Parathyroid adenoma (tissue), 2 donors: ENCODE results near the gene CAMK1D.

ENCODE experiments used
- H2AFZ ChIP-seq: fragments of 300-600 bp; sonication (generic); one replicate; pipeline ENCODE4 v1.7.0; 2017; ENCODE audit warnings: antibody characterized with exemption, mild to moderate bottlenecking
- H3K27ac ChIP-seq: fragments of 300-600 bp; sonication (generic); one replicate; pipeline ENCODE4 v1.7.0; 2017
- H3K27me3 ChIP-seq: fragments of 300-600 bp; sonication (generic); one replicate; pipeline ENCODE4 v1.7.0; 2017; ENCODE audit warnings: low read length; ENCODE audit not compliant: control insufficient read depth, insufficient read depth
- H3K36me3 ChIP-seq: fragments of 300-600 bp; sonication (generic); one replicate; pipeline ENCODE4 v1.7.0; 2017; ENCODE audit warnings: low read length; ENCODE audit not compliant: control insufficient read depth, insufficient read depth
- H3K4me1 ChIP-seq: fragments of 300-600 bp; sonication (generic); one replicate; pipeline ENCODE4 v1.7.0; 2017; ENCODE audit warnings: control low read depth
- H3K4me2 ChIP-seq: fragments of 300-600 bp; sonication (generic); one replicate; pipeline ENCODE4 v1.7.0; 2017; ENCODE audit warnings: low read length
- H3K4me3 ChIP-seq: fragments of 300-600 bp; sonication (generic); one replicate; pipeline ENCODE4 v1.7.0; 2017; ENCODE audit warnings: low read depth, low read length
- H3K79me2 ChIP-seq: fragments of 300-600 bp; sonication (generic); one replicate; pipeline ENCODE4 v1.7.0; 2017; ENCODE audit warnings: control low read depth
- H3K9ac ChIP-seq: fragments of 300-600 bp; sonication (generic); one replicate; pipeline ENCODE4 v1.7.0; 2017; ENCODE audit warnings: mild to moderate bottlenecking
- H3K9me3 ChIP-seq: fragments of 300-600 bp; sonication (generic); one replicate; pipeline ENCODE4 v1.7.0; 2017; ENCODE audit warnings: low read length; ENCODE audit not compliant: control insufficient read depth
- CTCF ChIP-seq: fragments of 300-600 bp; sonication (generic); IDR thresholded peaks from one replicate; pipeline ENCODE4 v1.7.0; 2017; ENCODE audit warnings: antibody characterized with exemption, mild to moderate bottlenecking
- donor health status: primary hyperparathyroidism.

Gene CAMK1D

GRCh38 chr10:12448729-12449391, 99.5 kb downstream of the CAMK1D start:
- Histone ChIP-seq H3K79me2 (no peaks in the 10 kb centered on the region), H3K9me3 (no peaks in the 10 kb centered on the region), H3K4me1 (no peaks in the 10 kb centered on the region), H3K4me2 (no peak overlapping the region), H3K27ac (no peak overlapping the region), H2AFZ (no peak overlapping the region), H3K27me3 (no peaks in the 10 kb centered on the region), H3K36me3 (no peaks in the 10 kb centered on the region), H3K9ac (no peak overlapping the region), H3K4me3 (no peak overlapping the region)
- TF ChIP-seq CTCF, result no peak

- Histone ChIP-seq H3K4me2 (no peak overlapping the region), H3K36me3 (no peaks in the 10 kb centered on the region), H3K27ac (no peak overlapping the region), H3K27me3 (no peaks in the 10 kb centered on the region), H3K4me1 (no peaks in the 10 kb centered on the region), H3K79me2 (no peaks in the 10 kb centered on the region), H2AFZ (no peak overlapping the region), H3K4me3 (no peak overlapping the region), H3K9me3 (no peaks in the 10 kb centered on the region), H3K9ac (no peak overlapping the region)
- TF ChIP-seq CTCF, result no peak
Observed at GRCh38 chr10:12455318-12455717, 106.0 kb downstream of the CAMK1D start.

GRCh38 chr10:12455766-12456165, 106.4 kb downstream of the CAMK1D start:
- no peaks in the 10 kb centered on the region for H3K36me3 ChIP-seq
- H3K9me3 ChIP-seq, result no peaks in the 10 kb centered on the region
- no peaks in the 10 kb centered on the region for H3K27me3 ChIP-seq
- no peaks in the 10 kb centered on the region for H3K4me1 ChIP-seq
- H3K27ac ChIP-seq, result no peak overlapping the region
- no peak overlapping the region for H3K4me3 ChIP-seq
- no peak overlapping the region for H2AFZ ChIP-seq
- H3K9ac ChIP-seq, result no peak overlapping the region
- no peak overlapping the region for H3K4me2 ChIP-seq
- no peak for TF ChIP-seq CTCF
- H3K79me2 ChIP-seq, result no peaks in the 10 kb centered on the region

GRCh38 chr10:12459340-12459739, 110.0 kb downstream of the CAMK1D start:
- H3K9ac ChIP-seq, result no peak overlapping the region
- H3K9me3 ChIP-seq, result no peaks in the 10 kb centered on the region
- H3K27me3 ChIP-seq, result no peaks in the 10 kb centered on the region
- H3K4me1 ChIP-seq, result no peaks in the 10 kb centered on the region
- H3K4me2 ChIP-seq, result no peak overlapping the region
- TF ChIP-seq CTCF, result no peak
- H3K4me3 ChIP-seq, result no peak overlapping the region
- no peak overlapping the region for H3K27ac ChIP-seq
- H2AFZ ChIP-seq, result no peak overlapping the region
- no peaks in the 10 kb centered on the region for H3K79me2 ChIP-seq
- no peaks in the 10 kb centered on the region for H3K36me3 ChIP-seq

GRCh38 chr10:12459762-12460161, 110.4 kb downstream of the CAMK1D start:
- Histone ChIP-seq H3K79me2 (no peaks in the 10 kb centered on the region), H3K4me1 (no peaks in the 10 kb centered on the region), H2AFZ (no peak overlapping the region), H3K4me3 (no peak overlapping the region), H3K36me3 (no peaks in the 10 kb centered on the region), H3K27me3 (no peaks in the 10 kb centered on the region), H3K9ac (no peak overlapping the region), H3K27ac (no peak overlapping the region), H3K9me3 (no peaks in the 10 kb centered on the region), H3K4me2 (no peak overlapping the region)
- no peak for TF ChIP-seq CTCF
